HCT116 (cell line): ENCODE data around the gene PYROXD2. TPM values are rescaled to one million over a fixed set of nuclear protein-coding genes. Genes with fewer than 3 reads are reported as not detected.

Experiments
- ATAC-seq: fragments of 200-7000 bp; cut with Tn5 transposase; 2 replicates; pipeline ENCODE4 v1.9.1; 2020; ENCODE audit warnings: mild to moderate bottlenecking, moderate library complexity
- BruUV-seq: library from RNA; stranded (reverse); fragments of 400-500 nt; replicated peaks from 2 replicates; lab custom pipeline; 2021; lab: Mats Ljungman, UMichigan
- CTCF ChIA-PET: fragments of 300-600 bp; sonication (Branson Sonifier 250); formaldehyde crosslinking; loops from one replicate; lab custom pipeline; 2021; ENCODE audit warnings: antibody characterized with exemption; lab: Charles Lee
- POLR2A ChIA-PET: fragments of 300-600, 350-600 bp; sonication (Branson Sonifier 250); formaldehyde crosslinking; loops from one replicate; lab custom pipeline; 2021; ENCODE audit warnings: antibody characterized with exemption; lab: Charles Lee
- RAD21 ChIA-PET, 2 experiments: fragments of 300-600 bp; sonication (Branson Sonifier 250); formaldehyde crosslinking; loops; one replicate each; lab custom pipeline; 2023; ENCODE audit warnings: low total read pairs in 2 of 2; ENCODE audit not compliant: uncharacterized antibody in 2 of 2, unreplicated experiment in 2 of 2, low non-redundant PET in 1 of 2; lab: Charles Lee
- DNase-seq: peaks from one replicate; pipeline ENCODE4 v3.0.0-alpha.2; 2010; ENCODE audit warnings: low read depth, low spot score
- H2AFZ ChIP-seq: fragments of 200-600 bp; shearing (Covaris generic), sonication (generic); 2 replicates; pipeline ENCODE4 v1.6.1; 2017; ENCODE audit warnings: low read depth, mixed run types, mixed read lengths, antibody characterized with exemption, low read length; ENCODE audit not compliant: poor library complexity, severe bottlenecking
- H3K27ac ChIP-seq: 2 replicates; pipeline ENCODE4 v1.5.1; 2012; ENCODE audit warnings: low read depth, low read length
- H3K27me3 ChIP-seq: fragments of 200-600 bp; sonication (generic); 2 replicates; pipeline ENCODE4 v1.6.1; 2016; ENCODE audit warnings: mixed run types, low read length, mixed read lengths; ENCODE audit not compliant: insufficient read depth
- H3K36me3 ChIP-seq, 2 experiments: fragments of 200-500 bp in 1 of 2; fragments of 200-600 bp in 1 of 2; sonication (Bioruptor generic) in 1 of 2; sonication (generic) in 1 of 2; 2 replicates each; pipeline versions ENCODE4 v1.5.1 to v1.6.1; 2014 to 2016; ENCODE audit warnings: low read length in 2 of 2, inconsistent platforms in 1 of 2, mixed read lengths in 1 of 2, mixed run types in 1 of 2; ENCODE audit not compliant: insufficient read depth in 2 of 2, control insufficient read depth in 1 of 2
- H3K4me1 ChIP-seq, 2 experiments: fragments of 200-600 bp in 1 of 2; sonication (generic) in 1 of 2; 2 replicates each; pipeline versions ENCODE4 v1.5.1 to v1.6.1; 2012 to 2017; ENCODE audit warnings: low read length in 2 of 2, inconsistent platforms in 1 of 2, mild to moderate bottlenecking in 1 of 2, mixed read lengths in 1 of 2, mixed run types in 1 of 2, moderate library complexity in 1 of 2; ENCODE audit not compliant: insufficient read depth in 2 of 2, control insufficient read depth in 1 of 2
- H3K4me2 ChIP-seq: fragments of 200-600 bp; sonication (generic); 2 replicates; pipeline ENCODE4 v1.6.1; 2017; ENCODE audit warnings: mixed run types, low read length, mixed read lengths
- H3K4me3 ChIP-seq, 2 experiments: fragments of 200-600 bp in 1 of 2; sonication (generic) in 1 of 2; replicated peaks in 1 of 2; 2 replicates each; pipeline ENCODE4 v1.5.1; 2011 to 2016; ENCODE audit warnings: low read length in 2 of 2, control low read depth in 1 of 2, low read depth in 1 of 2, mild to moderate bottlenecking in 1 of 2, mixed read lengths in 1 of 2, mixed run types in 1 of 2
- H3K79me2 ChIP-seq: fragments of 200-600 bp; sonication (generic); 2 replicates; pipeline ENCODE4 v1.6.1; 2017; ENCODE audit warnings: mild to moderate bottlenecking, mixed run types, low read length, moderate library complexity, mixed read lengths; ENCODE audit not compliant: insufficient read depth
- H3K9ac ChIP-seq: fragments of 200-600 bp; sonication (generic); 2 replicates; pipeline ENCODE4 v1.6.1; 2016; ENCODE audit warnings: low read length, mixed read lengths
- H3K9me2 ChIP-seq: fragments of 200-600 bp; sonication (generic), shearing (Covaris generic); 2 replicates; pipeline ENCODE4 v1.6.1; 2017; ENCODE audit warnings: mixed run types, mild to moderate bottlenecking, moderate library complexity; ENCODE audit not compliant: insufficient read depth
- H3K9me3 ChIP-seq, 2 experiments: fragments of 200-500 bp in 1 of 2; fragments of 200-600 bp in 1 of 2; sonication (Bioruptor generic) in 1 of 2; sonication (generic) in 1 of 2; 2 replicates each; pipeline ENCODE4 v1.6.1; 2014 to 2017; ENCODE audit warnings: low read length in 2 of 2, mixed read lengths in 2 of 2, inconsistent platforms in 1 of 2, low read depth in 1 of 2, mild to moderate bottlenecking in 1 of 2, mixed run types in 1 of 2, moderate library complexity in 1 of 2; ENCODE audit not compliant: control insufficient read depth in 1 of 2, insufficient read depth in 1 of 2
- H4K20me1 ChIP-seq: fragments of 200-600 bp; sonication (generic), shearing (Covaris generic); 2 replicates; pipeline ENCODE4 v1.6.1; 2017; ENCODE audit warnings: mixed run types, mild to moderate bottlenecking, moderate library complexity; ENCODE audit not compliant: insufficient read depth
- CEBPB ChIP-seq: IDR thresholded peaks from 2 replicates; pipeline ENCODE4 v1.6.1; 2012; ENCODE audit warnings: low read depth
- CTCF ChIP-seq, 3 experiments: fragments of 200-600 bp in 1 of 3; sonication (generic) in 1 of 3; IDR thresholded peaks in 2 of 3; conservative IDR thresholded peaks in 1 of 3; 2 replicates each; pipeline ENCODE4 v1.5.1; 2012 to 2017; ENCODE audit warnings: low read depth in 2 of 3, low read length in 2 of 3, antibody characterized with exemption in 1 of 3, borderline replicate concordance in 1 of 3, control low read depth in 1 of 3, mild to moderate bottlenecking in 1 of 3, mixed read lengths in 1 of 3, mixed run types in 1 of 3, moderate library complexity in 1 of 3; ENCODE audit not compliant: insufficient read depth in 1 of 3
- EGR1 ChIP-seq: IDR thresholded peaks from 2 replicates; pipeline ENCODE4 v1.6.1; 2012; ENCODE audit warnings: low read depth
- ELF1 ChIP-seq: IDR thresholded peaks from 2 replicates; pipeline ENCODE4 v1.6.1; 2012; ENCODE audit warnings: low read depth, borderline replicate concordance
- EZH2phosphoT487 ChIP-seq: fragments of 200-600 bp; IDR thresholded peaks from 2 replicates; pipeline ENCODE4 v1.6.1; 2018; ENCODE audit warnings: antibody characterized with exemption, borderline replicate concordance
- FOSL1 ChIP-seq: IDR thresholded peaks from 2 replicates; pipeline ENCODE4 v1.6.1; 2012; ENCODE audit warnings: low read depth
- JUND ChIP-seq: IDR thresholded peaks from 2 replicates; pipeline ENCODE4 v1.6.1; 2012
- MAX ChIP-seq: IDR thresholded peaks from 2 replicates; pipeline ENCODE4 v1.6.1; 2012
- POLR2A ChIP-seq: IDR thresholded peaks from 2 replicates; pipeline ENCODE4 v1.7.0; 2011; ENCODE audit warnings: borderline replicate concordance; ENCODE audit not compliant: insufficient read depth, insufficient read length; ENCODE audit errors: extremely low read depth
- POLR2AphosphoS5 ChIP-seq: IDR thresholded peaks from 2 replicates; pipeline ENCODE4 v1.6.1; 2011; ENCODE audit warnings: mild to moderate bottlenecking, low read depth, low read length, moderate library complexity
- REST ChIP-seq: IDR thresholded peaks from 2 replicates; pipeline ENCODE4 v1.6.1; 2012; ENCODE audit warnings: low read depth
- YY1 ChIP-seq: IDR thresholded peaks from 2 replicates; pipeline ENCODE4 v1.6.1; 2011; ENCODE audit warnings: low read length, low read depth, moderate library complexity, mild to moderate bottlenecking; ENCODE audit not compliant: insufficient replicate concordance; ENCODE audit errors: extremely low read depth
- ZFX ChIP-seq: fragments of 450-650 bp; IDR thresholded peaks from 2 replicates; pipeline ENCODE4 v1.6.1; 2017
- intact Hi-C: fragments of 100-400 bp; cut with micrococcal nuclease; formaldehyde crosslinking; loops from 2 replicates; pipeline ENCODE4 v1.10.0; 2022
- total RNA-seq: library from RNA; stranded (reverse); gene quantifications from one replicate; pipeline ENCODE4 v1.2.1, GENCODE V29; 2021; ENCODE audit not compliant: unreplicated experiment
- TF ChIP-seq, protein P1 (sequence below): IDR thresholded peaks from 2 replicates; pipeline ENCODE4 v1.6.1; 2011; ENCODE audit warnings: mild to moderate bottlenecking, low read length, moderate library complexity; ENCODE audit not compliant: insufficient replicate concordance; ENCODE audit errors: extremely low read depth

Gene PYROXD2
- total RNA-seq, 1 experiment from 2014 or later, result 14.2 TPM

- no peaks in the 10 kb centered on the region for H3K9me2 ChIP-seq
- H3K36me3 ChIP-seq, result no peaks in the 10 kb centered on the region
- no peaks in the 10 kb centered on the region for H3K27me3 ChIP-seq
- BruUV-seq, result no TSS peak
- no peaks in the 10 kb centered on the region for H3K79me2 ChIP-seq
- no peak overlapping the region for H3K4me2 ChIP-seq
- no peak overlapping the region for H3K9ac ChIP-seq
- TF ChIP-seq MAX (no peak), JUND (no peak), CEBPB (no peak), EGR1 (no peak), ZFX (no peak), POLR2A (no peak), REST (no peak), FOSL1 (no peak), ELF1 (no peak), CTCF (IDR thresholded peaks at IDR 0.05 in 2 of 3, conservative IDR thresholded peaks at IDR 0.05 in 1 of 3; ENCODE audit: borderline replicate concordance in 1 of 3, insufficient read depth in 1 of 3, low read depth in 2 of 3, low read length in 2 of 3) (no peak), POLR2AphosphoS5 (no peak), EZH2phosphoT487 (no peak), YY1 (no peak)
- TF ChIP-seq, protein P1, sequence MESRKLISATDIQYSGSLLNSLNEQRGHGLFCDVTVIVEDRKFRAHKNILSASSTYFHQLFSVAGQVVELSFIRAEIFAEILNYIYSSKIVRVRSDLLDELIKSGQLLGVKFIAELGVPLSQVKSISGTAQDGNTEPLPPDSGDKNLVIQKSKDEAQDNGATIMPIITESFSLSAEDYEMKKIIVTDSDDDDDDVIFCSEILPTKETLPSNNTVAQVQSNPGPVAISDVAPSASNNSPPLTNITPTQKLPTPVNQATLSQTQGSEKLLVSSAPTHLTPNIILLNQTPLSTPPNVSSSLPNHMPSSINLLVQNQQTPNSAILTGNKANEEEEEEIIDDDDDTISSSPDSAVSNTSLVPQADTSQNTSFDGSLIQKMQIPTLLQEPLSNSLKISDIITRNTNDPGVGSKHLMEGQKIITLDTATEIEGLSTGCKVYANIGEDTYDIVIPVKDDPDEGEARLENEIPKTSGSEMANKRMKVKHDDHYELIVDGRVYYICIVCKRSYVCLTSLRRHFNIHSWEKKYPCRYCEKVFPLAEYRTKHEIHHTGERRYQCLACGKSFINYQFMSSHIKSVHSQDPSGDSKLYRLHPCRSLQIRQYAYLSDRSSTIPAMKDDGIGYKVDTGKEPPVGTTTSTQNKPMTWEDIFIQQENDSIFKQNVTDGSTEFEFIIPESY, result no peak
- H3K4me3 ChIP-seq, result no peak overlapping the region
- no peak for ATAC-seq
- CTCF ChIA-PET, result no interaction called here
- peaks cover 0 to 3% of the 10 kb centered on the region in 2 experiments; a peak in 1 of 4 replicates for H3K4me1 ChIP-seq
- no peaks in the 10 kb centered on the region for H4K20me1 ChIP-seq
- intact Hi-C loops, result no loop called here
- RAD21 ChIA-PET, result no interaction called here
- POLR2A ChIA-PET, result no interaction called here
- no peak for DNase-seq
- H2AFZ ChIP-seq, result no peak overlapping the region
- no peak overlapping the region for H3K27ac ChIP-seq
- H3K9me3 ChIP-seq, result no peaks in the 10 kb centered on the region
Observed at GRCh38 chr10:98365406-98366061, 49.4 kb downstream of the PYROXD2 start.
